GM19438 (cell line): ENCODE data around the gene SIAH3.
A peak's percentile ranks its signal among the peaks of the same experiment; 100 is the strongest.

Experiments
- ATAC-seq: cut with Tn5 transposase; IDR thresholded peaks from one replicate; pipeline ENCODE4 v1.9.1; 2021; ENCODE audit warnings: low read depth; ENCODE audit not compliant: unreplicated experiment

The SIAH3 gene

GRCh38 chr13:45863709-45864590, 12.4 kb upstream of the SIAH3 start:
- ATAC-seq: no peak

- ATAC-seq: no peak
These were observed 9.8 kb upstream of the SIAH3 start for GRCh38 chr13:45861322-45861721.

GRCh38 chr13:45860240-45860639, 8.7 kb upstream of the SIAH3 start:
- no peak for ATAC-seq

- ATAC-seq: no peak
These were observed 8.2 kb upstream of the SIAH3 start for GRCh38 chr13:45859705-45860104.

- no peak for ATAC-seq
These were observed 941 bp upstream of the SIAH3 start for GRCh38 chr13:45852494-45852893.

- ATAC-seq: no peak
These were observed 403 bp upstream of the SIAH3 start for GRCh38 chr13:45851956-45852355.

- ATAC-seq: no peak
These were observed 1.4 kb downstream of the SIAH3 start for GRCh38 chr13:45850027-45850613.

- no peak for ATAC-seq
These were observed 2.1 kb downstream of the SIAH3 start for GRCh38 chr13:45849408-45849807.

GRCh38 chr13:45847554-45848224, 3.9 kb downstream of the SIAH3 start:
- ATAC-seq: no peak

- ATAC-seq: no peak
These were observed 4.9 kb downstream of the SIAH3 start for GRCh38 chr13:45846681-45847080.

- no peak for ATAC-seq
These were observed 13.3 kb downstream of the SIAH3 start for GRCh38 chr13:45838171-45838745.

- ATAC-seq: no peak
These were observed 14.4 kb downstream of the SIAH3 start for GRCh38 chr13:45837111-45837510.

- ATAC-seq: no peak
These were observed 17.1 kb downstream of the SIAH3 start for GRCh38 chr13:45834411-45834994.

GRCh38 chr13:45833663-45834375, 17.7 kb downstream of the SIAH3 start:
- no peak for ATAC-seq

GRCh38 chr13:45833242-45833641, 18.3 kb downstream of the SIAH3 start:
- no peak for ATAC-seq

- ATAC-seq: no peak
These were observed 19.7 kb downstream of the SIAH3 start for GRCh38 chr13:45831851-45832250.

- ATAC-seq: no peak
These were observed 21.4 kb downstream of the SIAH3 start for GRCh38 chr13:45830121-45830520.

- ATAC-seq: no peak
These were observed 23.1 kb downstream of the SIAH3 start for GRCh38 chr13:45828256-45828968.

GRCh38 chr13:45827318-45827717, 24.2 kb downstream of the SIAH3 start:
- no peak for ATAC-seq

GRCh38 chr13:45826731-45827130, 24.8 kb downstream of the SIAH3 start:
- ATAC-seq: peak; percentile 82
